Activated T-helper 1 cell treated with anti-CD3 and anti-CD28 coated beads, Interleukin-2, amount 50 U/mL, for 16 hours (primary cell): ENCODE measurements around the gene TAS2R1.

ENCODE experiments used
- DNase-seq, 2 donors: peaks; one replicate each; pipeline ENCODE4 v3.0.0-alpha.2; 2020; ENCODE audit warnings: low read depth in 1 of 2, low spot score in 1 of 2

The TAS2R1 gene

DNA sequence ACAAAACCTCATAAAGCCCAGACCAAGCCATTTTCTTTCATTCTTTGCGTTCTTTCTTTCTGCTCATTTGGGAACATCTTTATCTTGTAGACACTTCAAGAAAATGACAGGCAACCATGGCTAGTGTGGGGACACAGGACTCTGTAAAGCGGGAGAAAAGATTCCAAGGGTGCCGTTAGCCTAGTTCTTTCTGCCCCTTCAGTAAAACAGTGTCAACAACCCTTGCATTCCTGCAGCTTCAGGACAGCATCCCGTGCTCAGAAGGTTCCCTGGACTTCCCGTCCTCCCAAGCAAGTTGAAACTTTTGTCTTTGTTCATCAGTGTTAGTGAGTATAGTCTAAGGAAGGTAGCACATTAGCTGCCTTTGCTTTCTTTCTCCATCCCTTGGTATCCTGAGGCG is 41.9 kb downstream of the TAS2R1 start:
- no peak for DNase-seq

DNA sequence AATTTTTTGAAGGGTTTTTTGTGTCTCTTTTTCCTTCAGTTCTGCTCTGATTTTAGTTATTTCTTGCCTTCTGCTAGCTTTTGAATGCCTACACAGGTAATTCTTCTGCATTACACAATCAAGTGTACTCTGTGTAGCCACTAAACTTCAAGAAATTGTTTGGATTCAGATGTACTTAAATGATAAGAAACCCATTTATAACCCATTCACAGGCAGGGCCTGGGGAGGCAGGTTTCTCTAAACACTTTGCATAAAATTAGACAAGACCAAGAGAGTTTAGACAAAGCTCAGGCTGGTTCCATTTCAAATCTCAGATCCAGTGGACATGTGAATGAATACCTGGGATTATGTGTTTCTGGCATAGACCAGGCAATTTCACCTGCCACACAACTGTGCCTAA is 43.0 kb downstream of the TAS2R1 start:
- DNase-seq, result no peak

DNA sequence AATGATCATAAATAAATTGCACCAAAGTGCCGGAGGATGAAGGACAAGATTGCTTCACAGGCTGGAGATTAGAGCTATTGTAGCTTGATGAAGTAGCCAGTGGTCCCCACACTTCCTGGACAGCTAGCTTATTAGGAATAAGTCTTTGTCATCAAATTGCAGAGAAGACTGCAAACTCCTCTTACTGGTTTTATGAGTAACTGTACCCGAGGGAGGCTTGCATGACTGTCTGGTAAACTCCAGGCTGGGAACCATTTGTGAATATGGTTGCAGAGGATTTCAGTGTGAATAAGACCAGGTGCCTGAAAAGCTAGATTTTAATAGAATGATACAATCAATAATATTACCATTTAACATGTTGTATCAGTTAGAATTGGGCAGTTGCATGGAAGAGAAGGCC is 47.7 kb downstream of the TAS2R1 start:
- DNase-seq, result no peak
